Measurements from ENCODE around the gene CCDC93.

- no peak for TF ChIP-seq CTCF (IDR thresholded peaks at IDR 0.05)
- no peak for TF ChIP-seq SREBF2 (IDR thresholded peaks at IDR 0.05)
- TF ChIP-seq, protein P1, sequence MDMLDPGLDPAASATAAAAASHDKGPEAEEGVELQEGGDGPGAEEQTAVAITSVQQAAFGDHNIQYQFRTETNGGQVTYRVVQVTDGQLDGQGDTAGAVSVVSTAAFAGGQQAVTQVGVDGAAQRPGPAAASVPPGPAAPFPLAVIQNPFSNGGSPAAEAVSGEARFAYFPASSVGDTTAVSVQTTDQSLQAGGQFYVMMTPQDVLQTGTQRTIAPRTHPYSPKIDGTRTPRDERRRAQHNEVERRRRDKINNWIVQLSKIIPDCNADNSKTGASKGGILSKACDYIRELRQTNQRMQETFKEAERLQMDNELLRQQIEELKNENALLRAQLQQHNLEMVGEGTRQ (IDR thresholded peaks at IDR 0.05) = no peak
Measured at GRCh38 chr2:118006326-118006725, 7.5 kb downstream of the CCDC93 start.
